ENCODE results near the gene SEM1.
A peak's percentile ranks its signal among the peaks of the same experiment; 100 is the strongest.
"Not testable (repeated sequence)": the region's sequence is repeated elsewhere in the genome, so short reads cannot be mapped to it uniquely, and the experiment has no call there.

The SEM1 gene

GRCh38 chr7:96709381-96710228 lies at the start of gene SEM1:
Gene SEM1, minus strand, starts transcription at chr7:96709846. Its CDS starts 83 bp downstream, at chr7:96709763.
- Histone ChIP-seq H3K36me3 (replicated peaks) (peaks cover 14% of the 10 kb centered on the region), H3K27me3 (ENCODE audit: low read depth) (no peaks in the 10 kb centered on the region), H3K4me3 (peak within 1 kb of the TSS; percentile 71), H3K4me1 (peaks cover 19% of the 10 kb centered on the region), H3K9me3 (no peaks in the 10 kb centered on the region)
- DNase-seq (ENCODE audit: low spot score in 2 of 2), result peak; percentile 78 to 86
- in situ Hi-C loops (cut with MboI; ENCODE audit: low sequenced_read_pairs), result loop anchor here (25.0 kb wide), 1 partner anchor 303 kb away; the partner anchor contains the start of genes DLX5 and DLX6

DNA sequence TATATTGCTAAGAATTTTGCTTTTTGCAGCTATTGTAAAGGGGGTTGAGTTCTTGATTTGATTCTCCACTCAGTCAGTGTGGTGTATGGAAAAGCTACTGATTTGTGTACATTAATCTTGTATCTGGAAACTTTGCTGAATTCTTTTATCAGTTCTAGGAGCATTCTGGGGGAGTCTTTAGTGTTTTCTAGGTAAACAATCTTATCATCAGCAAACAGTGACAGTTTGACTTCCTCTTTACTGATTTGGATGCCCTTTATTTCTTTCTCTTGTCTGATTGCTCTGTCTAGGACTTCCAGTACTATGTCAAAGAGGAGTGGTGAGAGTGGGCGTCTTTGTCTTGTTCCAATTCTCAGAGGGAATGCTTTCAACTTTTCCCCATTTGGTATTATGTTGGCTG lies 48.2 kb upstream of the SEM1 start:
- H3K4me3 ChIP-seq; H3K27me3 ChIP-seq (ENCODE audit: low read depth); DNase-seq (ENCODE audit: low spot score in 2 of 2); H3K36me3 ChIP-seq (replicated peaks); in situ Hi-C loops (cut with MboI; ENCODE audit: low sequenced_read_pairs); H3K4me1 ChIP-seq; H3K9me3 ChIP-seq: not testable (repeated sequence)

GRCh38 chr7:96747418-96747940 lies 37.8 kb upstream of the SEM1 start:
- Histone ChIP-seq H3K27me3 (ENCODE audit: low read depth) (peaks cover 4% of the 10 kb centered on the region; the same call in 1 of the 2 replicates), H3K4me1 (no peaks in the 10 kb centered on the region), H3K4me3 (no peak overlapping the region), H3K9me3 (no peaks in the 10 kb centered on the region), H3K36me3 (replicated peaks) (no peaks in the 10 kb centered on the region)
- no peak for DNase-seq (ENCODE audit: low spot score in 2 of 2)
- in situ Hi-C loops (cut with MboI; ENCODE audit: low sequenced_read_pairs), result no loop called here

GRCh38 chr7:96740130-96740529 lies 30.5 kb upstream of the SEM1 start:
- no peak overlapping the region for H3K4me3 ChIP-seq
- DNase-seq (ENCODE audit: low spot score in 2 of 2), result no peak
- H3K27me3 ChIP-seq (ENCODE audit: low read depth), result peaks cover 2% of the 10 kb centered on the region; the same call in 1 of the 2 replicates
- in situ Hi-C loops (cut with MboI; ENCODE audit: low sequenced_read_pairs), result no loop called here
- no peaks in the 10 kb centered on the region for H3K9me3 ChIP-seq
- H3K4me1 ChIP-seq, result peaks cover 11% of the 10 kb centered on the region
- no peaks in the 10 kb centered on the region for H3K36me3 ChIP-seq (replicated peaks)

DNA sequence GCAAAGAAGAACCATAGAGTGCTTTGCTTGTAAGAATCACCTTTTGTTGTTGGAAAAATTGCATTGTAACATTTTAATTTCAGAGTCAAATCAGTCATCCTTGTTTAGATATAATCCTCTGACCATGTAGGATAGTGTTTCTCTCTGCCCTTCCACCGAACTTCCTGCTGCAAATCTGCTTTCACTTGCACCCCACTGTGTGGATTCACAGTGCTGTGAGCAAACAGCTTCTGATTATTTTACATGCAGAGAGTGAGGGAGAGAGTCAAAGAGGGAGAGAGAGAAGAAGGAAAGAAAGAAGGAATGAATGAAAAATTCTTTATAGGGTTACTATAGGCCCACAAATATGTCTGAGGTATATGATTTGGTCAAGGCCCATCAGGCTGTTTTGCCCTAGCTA lies 30.0 kb upstream of the SEM1 start:
- no peaks in the 10 kb centered on the region for H3K9me3 ChIP-seq
- H3K4me3 ChIP-seq, result no peak overlapping the region
- no peak for DNase-seq (ENCODE audit: low spot score in 2 of 2)
- H3K4me1 ChIP-seq, result peaks cover 11% of the 10 kb centered on the region
- no peaks in the 10 kb centered on the region for H3K27me3 ChIP-seq (ENCODE audit: low read depth)
- no peaks in the 10 kb centered on the region for H3K36me3 ChIP-seq (replicated peaks)
- in situ Hi-C loops (cut with MboI; ENCODE audit: low sequenced_read_pairs), result no loop called here

DNA sequence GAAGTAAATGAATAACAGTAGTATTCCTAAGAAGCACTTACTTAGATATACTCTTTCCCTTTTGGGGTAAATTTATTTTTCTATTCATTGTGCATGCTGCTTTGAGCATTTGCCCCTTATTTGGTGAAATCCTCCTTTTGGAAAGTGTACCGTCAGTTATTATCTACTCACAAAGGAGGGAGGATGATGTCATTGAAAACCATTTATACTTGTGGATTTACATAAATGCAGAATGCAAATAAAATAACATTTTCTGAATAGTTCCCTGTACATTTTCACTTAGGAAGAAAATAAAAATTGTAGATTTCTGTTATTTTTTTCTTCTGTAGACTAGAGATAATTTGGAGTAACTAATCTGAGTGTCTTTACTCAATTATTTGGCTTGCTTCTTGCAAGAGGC lies 29.5 kb upstream of the SEM1 start:
- Histone ChIP-seq H3K27me3 (ENCODE audit: low read depth) (no peaks in the 10 kb centered on the region), H3K4me1 (peaks cover 12% of the 10 kb centered on the region), H3K4me3 (no peak overlapping the region), H3K9me3 (no peaks in the 10 kb centered on the region), H3K36me3 (replicated peaks) (no peaks in the 10 kb centered on the region)
- in situ Hi-C loops (cut with MboI; ENCODE audit: low sequenced_read_pairs), result no loop called here
- no peak for DNase-seq (ENCODE audit: low spot score in 2 of 2)

DNA sequence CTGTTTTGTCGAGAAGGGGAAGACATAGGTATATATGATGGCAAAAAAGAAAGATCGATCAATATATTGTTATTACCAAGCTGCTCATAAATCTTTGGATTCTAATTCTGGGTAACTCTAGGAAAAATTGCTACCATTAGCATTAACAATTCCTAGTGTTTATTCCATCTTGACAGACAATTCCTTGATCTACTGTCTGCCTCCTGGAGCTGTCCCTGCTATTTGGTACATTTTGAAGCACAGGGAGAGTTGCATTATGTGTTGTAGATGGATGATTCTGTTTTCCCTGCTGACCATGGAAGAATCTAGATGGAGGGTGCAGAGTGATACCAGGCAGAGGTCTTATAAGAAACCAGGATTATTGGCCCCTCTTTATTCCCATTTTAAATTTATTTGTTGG lies 29.1 kb upstream of the SEM1 start:
- Histone ChIP-seq H3K4me3 (no peak overlapping the region), H3K36me3 (replicated peaks) (no peaks in the 10 kb centered on the region), H3K27me3 (ENCODE audit: low read depth) (no peaks in the 10 kb centered on the region), H3K4me1 (peaks cover 14% of the 10 kb centered on the region), H3K9me3 (no peaks in the 10 kb centered on the region)
- in situ Hi-C loops (cut with MboI; ENCODE audit: low sequenced_read_pairs), result no loop called here
- no peak for DNase-seq (ENCODE audit: low spot score in 2 of 2)

GRCh38 chr7:96737545-96738050 lies 28.0 kb upstream of the SEM1 start:
- DNase-seq (ENCODE audit: low spot score in 2 of 2), result no peak
- H3K9me3 ChIP-seq, result no peaks in the 10 kb centered on the region
- H3K27me3 ChIP-seq (ENCODE audit: low read depth), result no peaks in the 10 kb centered on the region
- H3K4me1 ChIP-seq, result peaks cover 14% of the 10 kb centered on the region
- H3K4me3 ChIP-seq, result no peak overlapping the region
- H3K36me3 ChIP-seq (replicated peaks), result no peaks in the 10 kb centered on the region
- in situ Hi-C loops (cut with MboI; ENCODE audit: low sequenced_read_pairs), result no loop called here

DNA sequence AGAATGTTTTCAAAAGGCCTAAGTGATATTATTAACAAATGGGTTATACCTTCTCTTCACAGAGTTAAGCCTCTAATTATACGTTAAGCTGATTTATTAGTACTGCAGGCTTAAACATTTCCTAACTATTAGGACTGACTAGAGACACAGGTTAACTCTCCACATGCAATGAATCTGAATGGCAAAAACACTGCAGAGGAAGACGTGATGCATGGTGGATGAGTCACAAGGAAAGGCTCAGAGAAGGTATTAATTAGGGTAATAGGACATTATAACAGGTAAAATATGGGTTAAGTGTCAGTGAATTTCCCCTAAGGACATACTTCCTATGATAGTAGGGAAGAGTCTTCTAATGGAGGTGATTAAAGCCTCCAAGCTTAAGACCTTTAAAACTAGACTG lies 24.7 kb upstream of the SEM1 start:
- Histone ChIP-seq H3K36me3 (replicated peaks) (no peaks in the 10 kb centered on the region), H3K4me3 (no peak overlapping the region), H3K4me1 (peaks cover 9% of the 10 kb centered on the region), H3K27me3 (ENCODE audit: low read depth) (no peaks in the 10 kb centered on the region), H3K9me3 (no peaks in the 10 kb centered on the region)
- in situ Hi-C loops (cut with MboI; ENCODE audit: low sequenced_read_pairs), result no loop called here
- DNase-seq (ENCODE audit: low spot score in 2 of 2), result no peak

DNA sequence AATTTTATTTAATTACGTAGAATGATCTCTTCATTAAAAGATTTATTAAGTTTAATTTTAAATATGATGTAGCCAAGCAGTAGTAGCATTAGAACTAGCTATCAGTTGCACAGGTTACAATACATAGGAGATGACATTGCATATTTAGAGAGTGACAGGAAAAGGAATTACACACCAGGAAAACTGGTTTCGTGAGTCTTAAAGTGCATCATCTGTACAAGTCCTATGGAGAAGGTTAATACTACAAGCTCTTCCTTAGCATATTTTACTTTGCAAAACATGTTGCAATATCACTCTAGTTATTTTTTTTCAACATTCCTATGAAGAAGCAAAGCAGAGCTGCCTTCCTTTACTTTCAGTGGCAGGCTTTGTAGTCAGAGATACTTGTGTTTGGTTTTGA lies 20.2 kb upstream of the SEM1 start:
- Histone ChIP-seq H3K4me1 (peaks cover 3% of the 10 kb centered on the region), H3K4me3 (no peak overlapping the region), H3K27me3 (ENCODE audit: low read depth) (no peaks in the 10 kb centered on the region), H3K36me3 (replicated peaks) (no peaks in the 10 kb centered on the region), H3K9me3 (no peaks in the 10 kb centered on the region)
- in situ Hi-C loops (cut with MboI; ENCODE audit: low sequenced_read_pairs), result no loop called here
- no peak for DNase-seq (ENCODE audit: low spot score in 2 of 2)

DNA sequence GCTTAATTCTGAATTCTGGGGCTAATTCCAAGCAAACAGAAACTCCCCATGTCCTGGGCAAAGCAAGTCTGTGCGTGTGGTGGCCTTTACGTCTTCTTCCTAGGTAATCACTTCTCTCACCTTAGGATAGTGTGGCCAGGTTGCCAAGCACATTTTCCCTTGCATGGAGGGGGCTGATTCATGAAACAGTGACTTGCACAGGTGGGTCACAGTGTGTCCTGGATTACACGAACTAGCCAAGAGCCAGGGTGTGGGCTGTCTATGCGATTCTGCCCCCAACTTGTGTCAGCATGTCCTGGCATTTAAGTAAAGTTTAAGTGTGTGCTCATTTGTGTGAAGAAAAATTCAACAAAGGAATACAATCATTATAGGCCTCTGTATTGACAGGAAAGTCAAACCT lies 18.5 kb upstream of the SEM1 start:
- in situ Hi-C loops (cut with MboI; ENCODE audit: low sequenced_read_pairs), result no loop called here
- H3K36me3 ChIP-seq (replicated peaks), result no peaks in the 10 kb centered on the region
- H3K9me3 ChIP-seq, result no peaks in the 10 kb centered on the region
- no peaks in the 10 kb centered on the region for H3K27me3 ChIP-seq (ENCODE audit: low read depth)
- no peak for DNase-seq (ENCODE audit: low spot score in 2 of 2)
- no peak overlapping the region for H3K4me3 ChIP-seq
- H3K4me1 ChIP-seq, result no peaks in the 10 kb centered on the region; the same call in 1 of the 2 replicates

DNA sequence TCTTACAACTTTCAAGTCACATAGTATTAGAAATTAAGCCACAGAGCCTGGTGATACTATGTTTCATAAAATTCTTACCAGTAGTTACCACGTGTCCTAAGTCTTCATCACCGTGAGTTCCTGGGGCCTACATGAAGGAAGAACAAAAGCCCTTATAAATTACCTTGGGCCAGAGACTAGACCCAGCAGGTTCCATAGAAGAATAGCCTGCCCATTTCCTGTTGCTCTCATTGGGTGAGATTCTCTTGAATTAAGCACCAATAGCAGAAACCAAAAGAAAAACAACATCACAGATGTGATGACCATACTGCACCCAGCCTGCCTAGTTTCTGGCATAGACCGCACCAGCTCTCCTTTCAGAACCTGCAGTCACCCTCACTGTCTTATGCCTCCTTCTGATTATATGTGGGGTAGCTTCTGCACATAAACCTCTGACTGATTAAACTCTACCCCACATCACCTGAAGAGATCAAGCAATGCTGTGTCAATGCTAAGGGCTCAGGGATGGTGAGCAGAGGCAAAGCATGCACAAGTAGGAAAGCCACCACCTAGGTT lies 18.0 kb upstream of the SEM1 start:
- Histone ChIP-seq H3K27me3 (ENCODE audit: low read depth) (no peaks in the 10 kb centered on the region), H3K36me3 (replicated peaks) (no peaks in the 10 kb centered on the region), H3K9me3 (no peaks in the 10 kb centered on the region), H3K4me3 (no peak overlapping the region), H3K4me1 (no peaks in the 10 kb centered on the region; the same call in 1 of the 2 replicates)
- in situ Hi-C loops (cut with MboI; ENCODE audit: low sequenced_read_pairs), result no loop called here
- DNase-seq (ENCODE audit: low spot score in 2 of 2), result no peak

- no peaks in the 10 kb centered on the region for H3K27me3 ChIP-seq (ENCODE audit: low read depth)
- H3K36me3 ChIP-seq (replicated peaks), result no peaks in the 10 kb centered on the region
- no peaks in the 10 kb centered on the region for H3K9me3 ChIP-seq
- no peak overlapping the region for H3K4me3 ChIP-seq
- peaks cover 7% of the 10 kb centered on the region for H3K4me1 ChIP-seq
- DNase-seq (ENCODE audit: low spot score in 2 of 2), result peak in 1 of 2 experiments; percentile 20
- in situ Hi-C loops (cut with MboI; ENCODE audit: low sequenced_read_pairs), result loop anchor here (25.0 kb wide), 1 partner anchor 289 kb away; the partner anchor contains the start of genes DLX5 and DLX6
Measured at GRCh38 chr7:96723622-96724021, 14.0 kb upstream of the SEM1 start.

- DNase-seq (ENCODE audit: low spot score in 2 of 2); H3K4me1 ChIP-seq; H3K36me3 ChIP-seq (replicated peaks); H3K27me3 ChIP-seq (ENCODE audit: low read depth); H3K9me3 ChIP-seq; H3K4me3 ChIP-seq: not testable (repeated sequence)
- in situ Hi-C loops (cut with MboI; ENCODE audit: low sequenced_read_pairs), result loop anchor here (25.0 kb wide), 1 partner anchor 289 kb away; the partner anchor contains the start of genes DLX5 and DLX6
Measured at GRCh38 chr7:96722928-96723327, 13.3 kb upstream of the SEM1 start.

Measured in HAP-1 (cell line).